Stimulated activated CD8-positive, alpha-beta memory T cell treated with anti-CD3 and anti-CD28 coated beads, Interleukin-12 subunit alpha, Interleukin-12 subunit beta, amount 100 ng/mL, for 4 hours (primary cell): ENCODE measurements around the gene STK4.

Source experiments
- DNase-seq: peaks from one replicate; pipeline ENCODE4 v3.0.0-alpha.2; 2020; ENCODE audit warnings: low read depth

STK4 gene

DNA sequence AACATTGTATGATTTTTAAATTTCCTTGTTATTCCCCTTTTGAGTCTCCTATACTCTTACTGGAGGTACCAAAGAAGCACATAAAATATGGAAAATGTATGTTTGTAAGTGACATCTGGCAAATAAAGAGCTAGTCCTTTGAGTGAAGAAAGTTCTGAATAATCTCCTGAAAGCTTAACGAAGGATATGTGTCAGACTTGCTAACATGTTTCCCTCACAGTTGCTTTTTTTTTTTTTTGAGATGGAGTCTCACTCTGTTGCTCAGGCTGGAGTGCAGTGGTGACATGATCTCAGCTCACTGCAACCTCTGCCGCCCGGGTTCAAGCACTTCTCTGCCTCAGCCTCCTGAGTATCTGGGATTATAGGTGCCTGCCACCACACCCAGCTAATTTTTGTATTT is 63.6 kb downstream of the STK4 start:
- no peak for DNase-seq

DNA sequence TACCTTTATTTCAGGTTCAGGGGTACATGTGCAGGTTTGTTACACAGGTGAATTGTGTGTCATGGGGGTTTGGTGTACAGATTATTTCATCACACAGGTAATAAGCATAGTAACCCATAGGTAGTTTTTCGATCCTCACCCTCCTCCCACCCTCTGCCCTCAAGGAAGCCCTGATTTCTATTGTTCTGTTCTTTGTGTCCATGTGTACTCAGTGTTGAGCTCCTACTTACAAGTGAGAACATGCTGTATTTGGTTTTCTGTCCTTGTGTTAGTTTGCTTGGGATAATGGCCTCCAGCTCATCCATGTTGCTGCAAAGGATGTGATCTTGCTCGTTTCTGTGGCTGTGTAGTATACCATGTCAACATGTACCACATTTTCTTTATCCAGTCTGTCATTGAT is 66.0 kb downstream of the STK4 start:
- DNase-seq: no peak

DNA sequence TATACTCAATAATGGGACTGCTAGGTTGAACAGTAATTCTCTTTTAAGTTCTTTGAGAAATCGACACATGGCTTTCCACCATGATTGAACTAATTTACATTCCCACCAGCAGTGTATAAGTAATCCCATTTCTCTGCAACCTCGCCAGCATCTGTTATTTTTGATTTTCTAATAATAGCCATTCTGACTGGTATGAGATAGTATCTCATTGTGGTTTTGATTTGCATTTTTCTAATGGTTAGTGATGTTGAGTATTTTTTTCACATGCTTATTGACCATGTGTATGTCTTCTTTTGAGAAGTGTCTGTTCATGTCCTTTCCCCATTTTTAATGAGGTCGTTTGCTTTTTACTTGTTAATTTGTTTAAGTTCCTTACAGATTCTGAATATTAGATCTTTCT is 66.5 kb downstream of the STK4 start:
- no peak for DNase-seq

DNA sequence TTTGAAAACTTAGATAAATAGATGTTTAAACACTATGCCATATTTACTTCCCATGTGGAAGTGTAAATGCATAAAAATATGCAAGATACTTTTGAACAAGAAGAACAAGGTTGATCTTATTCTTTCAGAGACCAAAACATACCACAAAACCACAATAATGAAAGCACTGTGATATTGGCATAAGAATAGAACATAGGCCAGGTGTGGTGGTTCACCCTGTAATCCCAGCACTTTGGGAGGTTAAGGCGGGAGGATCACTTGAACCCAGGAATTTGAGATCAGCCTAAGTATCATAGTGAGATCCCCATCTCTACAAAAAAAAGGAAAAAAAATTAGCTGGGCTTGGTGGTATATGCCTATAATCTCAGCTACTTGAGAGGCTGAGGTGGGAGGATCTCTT is 68.1 kb downstream of the STK4 start:
- DNase-seq: no peak

DNA sequence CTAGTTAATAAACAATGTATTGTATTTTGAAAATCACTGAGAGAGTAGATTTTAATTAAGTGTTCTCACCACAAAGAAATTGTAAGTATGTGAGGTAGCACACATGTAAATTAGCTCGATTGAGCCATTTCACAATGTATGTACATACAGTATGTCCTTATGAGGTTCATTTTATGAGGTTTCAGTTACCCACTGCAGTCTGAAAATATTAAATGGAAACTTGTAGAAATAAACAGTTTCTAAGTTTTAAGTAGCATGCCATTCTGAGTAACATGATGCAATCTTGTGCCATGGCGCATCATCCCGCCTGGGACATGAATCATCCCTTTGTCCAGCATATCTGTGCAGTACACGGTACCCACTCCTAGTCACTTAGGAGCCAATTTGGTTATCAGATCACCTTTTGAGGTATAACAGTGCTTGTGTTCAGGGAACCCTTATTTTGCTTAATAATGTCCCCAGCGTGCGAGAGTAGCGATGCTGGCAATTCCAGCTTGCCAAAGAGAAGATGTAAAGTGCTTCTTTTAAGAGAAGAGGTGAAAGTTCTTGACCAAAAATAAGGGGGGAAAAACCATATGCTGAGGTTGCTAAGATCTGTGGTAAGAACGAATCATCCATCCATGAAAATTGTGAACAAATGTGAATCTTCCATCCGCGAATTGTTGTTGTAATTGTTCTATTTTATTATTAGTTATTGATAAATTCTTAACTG is 69.9 kb downstream of the STK4 start:
- peak; percentile 25 for DNase-seq

DNA sequence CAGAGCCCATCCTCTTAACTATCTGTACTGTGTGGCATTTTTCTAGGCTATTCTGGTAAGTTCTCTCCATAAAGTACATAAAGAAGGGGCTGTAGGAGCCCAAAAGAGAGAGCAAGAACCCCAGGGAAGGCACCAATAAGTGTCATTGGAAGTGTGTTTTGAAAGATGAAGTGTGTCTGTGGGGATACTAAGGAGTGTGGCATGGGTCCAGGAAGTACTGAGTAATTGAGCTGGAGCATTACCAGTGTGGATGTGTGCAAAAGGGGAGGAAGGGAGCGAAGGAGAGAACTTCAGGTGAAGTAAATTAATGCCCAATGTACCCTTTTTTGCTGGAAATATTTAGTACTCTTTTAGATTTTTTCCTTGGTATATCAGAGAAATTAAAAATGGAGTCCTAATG is 70.7 kb downstream of the STK4 start:
- DNase-seq: no peak

DNA sequence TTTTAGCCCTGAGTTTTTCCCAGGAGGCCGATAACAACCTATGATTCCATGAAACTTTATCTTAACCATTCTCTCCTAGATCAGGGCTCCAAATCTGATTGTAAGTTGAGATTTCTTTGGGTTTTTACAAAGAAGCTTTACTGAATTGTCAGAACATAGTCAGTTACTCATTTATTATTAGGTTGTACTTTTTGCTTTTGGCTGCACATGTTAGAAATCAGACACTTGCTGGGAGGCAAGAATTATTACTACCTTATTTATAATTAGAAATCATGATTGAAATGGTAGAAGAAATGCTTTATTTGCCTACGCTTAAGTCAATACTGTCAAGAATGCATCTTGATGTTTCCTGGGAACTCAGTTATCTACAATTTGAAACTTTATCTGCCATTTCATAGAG is 71.3 kb downstream of the STK4 start:
- DNase-seq: no peak

DNA sequence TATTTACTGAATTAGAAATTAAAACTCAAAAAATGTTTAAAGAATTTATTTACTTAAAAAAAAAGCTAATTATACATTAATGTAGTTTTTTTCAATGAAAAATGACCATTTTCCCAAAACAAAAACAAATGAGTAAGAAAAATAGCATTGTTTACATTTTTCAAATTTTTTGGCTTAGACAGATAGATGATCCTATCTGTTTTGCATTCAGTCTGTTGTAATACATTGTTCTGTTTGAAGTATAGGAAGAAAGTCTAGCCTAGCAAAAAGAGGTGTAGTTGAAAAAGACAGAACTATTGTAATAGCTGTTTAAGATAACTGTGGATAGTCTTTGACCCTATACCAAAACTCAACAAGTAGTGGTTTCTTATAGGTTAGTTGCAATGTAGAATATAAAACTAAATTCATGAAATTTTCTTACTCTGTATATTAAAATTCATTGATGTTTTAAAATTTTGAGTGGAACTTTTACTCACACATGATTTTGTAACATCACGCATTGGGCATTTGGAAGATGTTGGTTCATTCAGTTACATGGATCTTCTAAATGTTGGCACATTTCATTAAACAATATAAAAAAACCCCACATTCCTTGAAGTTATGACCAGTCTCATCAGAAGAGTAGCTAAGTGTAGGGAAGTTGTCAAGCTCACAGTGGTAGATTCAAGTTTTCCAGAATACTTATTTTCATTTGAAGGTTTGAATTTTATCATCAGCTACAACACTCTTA is 72.6 kb downstream of the STK4 start:
- no peak for DNase-seq

DNA sequence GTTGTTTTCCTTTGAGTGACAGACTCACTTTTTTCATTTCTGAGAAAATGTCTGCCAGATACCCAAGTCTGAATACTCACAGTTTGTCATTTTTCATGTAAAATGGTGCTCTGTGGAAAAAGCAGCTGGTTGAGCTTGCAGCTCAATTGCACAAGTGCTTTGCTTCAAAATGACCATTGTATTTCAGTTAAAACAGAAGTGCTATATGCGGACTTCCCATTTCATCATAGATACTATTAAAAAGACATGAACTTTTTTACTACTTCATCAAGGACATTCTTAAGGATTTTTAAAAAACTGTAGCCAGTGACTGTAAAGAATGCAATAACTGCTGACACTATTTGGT is 73.1 kb downstream of the STK4 start:
- DNase-seq: no peak

DNA sequence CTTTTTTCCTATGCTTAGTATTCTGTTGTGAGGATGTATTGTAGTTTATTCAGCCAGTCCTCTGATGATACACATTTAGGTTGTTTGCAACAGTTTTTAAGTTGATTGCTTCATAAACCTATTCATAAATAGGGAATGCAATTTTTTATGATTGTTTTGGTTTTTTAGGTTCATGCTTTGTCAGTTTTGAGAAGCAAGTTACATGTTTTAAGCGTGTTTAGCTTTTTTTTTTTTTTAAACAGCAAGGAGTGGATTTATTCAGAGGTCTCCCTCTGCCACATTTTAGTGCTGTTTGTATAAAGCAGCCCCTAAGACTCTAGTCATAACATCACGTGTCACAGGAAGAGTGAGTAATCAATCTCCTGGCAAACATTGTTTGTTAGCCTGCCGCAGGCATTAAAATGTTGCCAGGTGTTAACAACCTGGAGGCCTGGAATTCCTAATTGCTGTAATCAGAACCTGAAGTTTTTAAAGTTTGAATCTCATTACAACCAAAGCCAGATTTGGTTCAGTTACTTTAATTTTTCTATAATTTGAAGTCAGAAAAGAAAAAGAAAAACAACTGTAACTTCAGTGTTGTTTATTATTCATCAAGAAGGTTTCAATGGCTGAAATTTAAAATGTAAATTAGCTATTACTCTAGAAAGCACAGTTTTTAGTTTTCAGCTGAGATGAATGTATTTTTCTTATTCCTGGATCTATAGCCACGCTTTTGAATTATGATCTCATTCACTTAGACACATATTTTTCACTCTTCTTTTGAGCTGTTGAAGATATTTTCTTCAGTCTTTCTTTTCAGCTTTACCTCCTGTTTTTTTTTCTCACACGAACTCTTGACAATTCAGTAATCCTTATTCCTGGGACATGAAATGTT is 75.4 kb downstream of the STK4 start:
- no peak for DNase-seq

DNA sequence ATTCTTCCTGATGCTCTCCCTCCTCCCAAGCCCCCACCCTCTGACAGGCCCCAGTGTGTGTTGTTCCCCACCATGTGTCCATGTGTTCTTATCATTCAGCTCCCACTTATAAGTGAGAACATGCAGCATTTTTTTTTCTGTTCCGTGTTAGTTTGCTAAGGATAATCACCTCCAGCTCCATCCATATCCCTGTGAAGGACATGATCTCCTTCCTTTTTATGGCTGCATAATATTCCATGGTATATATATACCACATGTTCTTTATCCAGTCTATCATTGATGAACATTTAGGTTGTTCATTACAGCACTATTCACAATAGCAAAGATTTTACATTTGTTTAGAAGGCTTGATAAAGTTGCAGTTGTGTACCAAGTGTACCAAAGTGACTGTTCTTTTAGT is 76.7 kb downstream of the STK4 start:
- DNase-seq: no peak

DNA sequence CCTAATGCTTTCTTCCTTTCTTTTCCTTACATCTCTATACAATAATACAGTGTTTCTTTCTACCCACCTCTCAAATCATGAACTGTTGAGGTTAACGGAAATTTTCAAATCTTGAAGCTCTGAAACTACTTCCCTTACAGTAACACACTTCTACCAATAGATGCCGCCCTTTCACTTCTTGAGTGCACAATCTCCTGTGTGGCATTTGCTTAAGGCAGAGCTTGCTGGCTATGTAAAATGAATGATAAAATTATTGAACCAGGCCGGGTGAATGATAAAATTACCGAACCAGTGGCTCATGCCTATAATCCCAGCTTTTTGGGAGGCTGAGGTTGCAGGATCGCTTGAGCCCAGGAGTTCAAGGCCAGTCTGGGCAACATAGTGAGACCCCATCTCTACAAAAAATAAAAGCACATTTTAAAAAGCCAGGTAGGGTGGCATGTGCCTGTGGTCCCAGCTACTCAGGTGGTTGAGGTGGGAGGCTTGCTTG is 77.8 kb downstream of the STK4 start:
- DNase-seq: no peak

DNA sequence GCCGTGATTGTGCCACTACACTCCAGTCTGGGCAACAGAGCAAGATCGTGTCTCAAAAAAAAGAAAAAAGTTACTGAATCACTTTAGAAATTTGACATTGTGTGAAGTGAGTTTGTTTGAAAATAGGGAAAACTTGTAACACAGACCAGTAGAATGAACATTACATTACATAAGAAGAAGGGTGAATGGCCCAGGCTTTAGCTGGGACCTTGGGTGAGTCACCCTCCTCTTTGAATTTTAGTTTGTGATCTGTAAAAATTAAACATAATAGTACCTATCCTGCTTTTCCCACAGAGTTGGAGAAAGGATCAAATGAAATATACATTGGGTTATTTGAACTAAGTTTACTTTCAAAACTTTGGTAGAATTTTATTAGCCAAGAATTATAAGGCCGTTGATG is 78.3 kb downstream of the STK4 start:
- DNase-seq: no peak

DNA sequence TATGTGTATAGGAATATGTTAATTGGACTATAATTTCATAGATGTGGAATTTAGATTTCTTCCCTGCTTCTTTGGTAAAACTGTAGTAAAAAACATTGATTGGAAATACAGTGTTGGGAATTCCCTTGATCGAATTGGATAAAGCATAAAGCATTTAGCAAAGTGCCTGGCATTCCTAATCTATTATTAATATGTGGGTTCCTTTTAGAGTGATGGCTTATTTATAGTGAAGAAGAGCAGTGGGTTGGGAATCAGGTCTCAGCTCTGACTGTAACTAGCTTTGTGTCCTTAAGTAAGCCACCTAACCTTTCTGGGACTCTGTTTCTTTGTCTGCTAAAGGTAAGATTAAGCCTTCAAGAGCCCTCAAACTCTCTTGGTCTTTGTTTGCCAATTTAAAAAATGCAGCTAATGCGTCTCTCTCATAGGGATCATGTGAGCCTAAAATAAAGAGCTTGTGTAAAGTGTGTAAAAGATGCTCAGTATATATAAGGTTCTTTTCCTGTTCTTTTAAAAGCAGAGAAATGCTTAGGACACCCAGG is 81.3 kb downstream of the STK4 start:
- no peak for DNase-seq

DNA sequence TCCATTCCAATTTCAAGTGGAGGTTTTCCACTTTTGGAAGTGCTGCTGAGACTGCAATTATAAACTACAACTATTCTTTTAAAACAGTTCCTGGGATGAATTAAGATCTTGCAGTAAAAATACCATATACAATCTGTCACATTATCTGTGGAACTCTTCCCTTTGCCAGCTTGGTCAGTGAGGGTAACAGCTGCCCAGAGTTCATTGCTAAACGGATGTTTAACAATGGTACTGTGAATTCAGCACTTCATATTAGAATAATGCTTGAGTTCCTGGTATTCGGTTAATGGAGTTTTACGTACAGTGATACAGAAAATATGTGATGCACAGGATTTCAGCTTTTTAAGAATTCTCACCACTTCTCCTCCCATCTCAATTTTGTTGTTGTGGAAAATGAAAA is 83.1 kb downstream of the STK4 start:
- no peak for DNase-seq

DNA sequence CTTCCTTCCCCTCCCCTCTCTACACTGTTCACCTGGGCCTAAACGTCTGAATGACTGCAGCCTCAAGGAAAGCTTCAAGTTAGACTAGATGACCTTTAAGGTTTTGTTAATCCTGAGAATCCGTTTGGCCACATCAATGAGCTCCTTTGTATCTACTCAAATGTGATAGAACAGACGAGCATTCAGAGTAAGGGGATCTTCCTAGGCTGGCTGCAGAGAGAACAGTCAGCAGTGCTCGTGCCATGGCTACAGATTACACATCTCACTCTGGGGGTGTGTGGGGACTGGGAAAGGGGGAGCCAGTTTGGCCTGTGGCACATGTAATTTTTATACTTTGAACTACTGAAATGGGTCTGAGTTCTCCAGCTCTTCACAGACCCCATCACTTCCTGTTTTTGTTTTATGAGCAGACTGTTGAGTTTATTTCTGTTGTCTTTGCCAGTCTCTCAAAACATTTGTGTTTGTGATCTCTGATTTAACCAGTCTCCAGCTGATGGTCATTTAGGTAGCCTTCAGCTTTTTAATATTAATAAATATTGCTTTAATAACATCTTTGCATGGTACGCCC is 83.7 kb downstream of the STK4 start:
- DNase-seq: no peak

DNA sequence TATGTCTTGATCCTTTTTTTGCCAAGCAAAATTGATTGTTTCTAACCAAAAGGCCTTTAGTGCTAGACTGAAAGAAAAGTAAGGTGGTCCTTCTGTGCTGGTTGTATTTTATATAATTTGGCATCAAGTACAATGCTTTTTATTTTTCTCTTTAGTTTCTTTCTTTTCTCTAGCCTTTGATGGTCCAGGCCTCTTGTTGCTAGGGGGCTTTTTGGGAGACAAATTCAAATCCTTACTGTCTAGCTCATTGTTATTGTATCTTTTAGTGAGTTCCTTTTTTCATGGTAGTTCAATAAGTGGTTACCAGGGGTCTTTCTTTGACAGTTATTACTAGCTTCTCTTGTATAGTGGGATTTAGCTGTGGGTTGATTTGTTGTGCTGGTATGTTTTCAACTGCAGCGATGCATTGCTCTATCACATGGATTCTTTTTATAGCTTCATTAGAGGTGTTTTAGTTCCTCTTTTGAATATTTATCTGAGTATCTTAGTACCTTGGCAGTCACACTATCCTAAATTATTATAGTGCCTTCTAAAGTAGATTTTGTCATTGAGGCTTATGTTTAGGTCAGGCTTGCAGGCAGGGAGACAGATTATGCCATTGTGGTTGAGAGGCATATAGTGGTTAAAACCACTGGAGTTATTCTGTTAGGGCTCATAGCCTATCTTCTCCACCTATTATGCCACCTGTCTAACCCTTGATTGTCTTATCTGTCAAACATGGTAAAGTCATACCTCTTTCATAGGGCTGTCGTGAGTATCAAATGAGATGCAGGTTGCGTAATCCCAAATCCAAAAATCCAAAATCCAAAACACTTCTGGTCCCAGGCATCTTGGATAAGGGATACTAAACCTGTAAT is 85.1 kb downstream of the STK4 start:
- no peak for DNase-seq

DNA sequence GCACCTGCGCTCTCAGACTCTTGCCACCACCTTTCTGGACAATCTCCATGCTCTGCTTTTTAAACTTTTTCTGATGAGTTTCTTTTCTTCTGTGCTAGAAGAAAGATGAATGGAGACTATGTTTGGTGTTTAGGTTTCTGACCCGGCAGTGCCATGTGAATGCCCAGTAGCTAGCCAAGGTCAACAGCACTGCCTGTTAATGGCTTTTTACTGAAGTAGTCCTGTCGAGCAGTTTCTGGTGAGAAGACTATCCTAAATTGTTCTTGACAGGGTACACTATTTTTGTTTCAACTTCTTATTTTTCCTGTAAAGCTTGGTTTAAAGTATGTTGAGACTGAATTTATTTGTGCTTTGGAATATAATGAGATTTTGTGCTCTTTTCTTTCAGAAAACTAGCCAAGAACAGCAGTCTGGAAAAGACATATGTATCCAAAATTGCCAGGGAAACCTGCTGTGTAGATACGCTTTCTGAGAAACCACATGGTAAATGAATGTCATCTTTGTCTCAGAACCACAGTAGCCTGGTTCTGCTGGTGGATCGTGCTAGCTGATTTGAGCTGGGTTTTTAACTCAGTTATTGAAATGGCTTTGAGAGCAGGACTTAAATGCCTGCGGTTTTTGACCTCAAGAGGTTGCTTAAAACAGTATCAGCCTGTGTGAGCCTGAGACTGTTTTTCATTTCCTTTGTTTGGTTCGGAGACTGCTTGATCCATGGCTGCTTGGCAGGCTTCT is 86.6 kb downstream of the STK4 start:
- no peak for DNase-seq

DNA sequence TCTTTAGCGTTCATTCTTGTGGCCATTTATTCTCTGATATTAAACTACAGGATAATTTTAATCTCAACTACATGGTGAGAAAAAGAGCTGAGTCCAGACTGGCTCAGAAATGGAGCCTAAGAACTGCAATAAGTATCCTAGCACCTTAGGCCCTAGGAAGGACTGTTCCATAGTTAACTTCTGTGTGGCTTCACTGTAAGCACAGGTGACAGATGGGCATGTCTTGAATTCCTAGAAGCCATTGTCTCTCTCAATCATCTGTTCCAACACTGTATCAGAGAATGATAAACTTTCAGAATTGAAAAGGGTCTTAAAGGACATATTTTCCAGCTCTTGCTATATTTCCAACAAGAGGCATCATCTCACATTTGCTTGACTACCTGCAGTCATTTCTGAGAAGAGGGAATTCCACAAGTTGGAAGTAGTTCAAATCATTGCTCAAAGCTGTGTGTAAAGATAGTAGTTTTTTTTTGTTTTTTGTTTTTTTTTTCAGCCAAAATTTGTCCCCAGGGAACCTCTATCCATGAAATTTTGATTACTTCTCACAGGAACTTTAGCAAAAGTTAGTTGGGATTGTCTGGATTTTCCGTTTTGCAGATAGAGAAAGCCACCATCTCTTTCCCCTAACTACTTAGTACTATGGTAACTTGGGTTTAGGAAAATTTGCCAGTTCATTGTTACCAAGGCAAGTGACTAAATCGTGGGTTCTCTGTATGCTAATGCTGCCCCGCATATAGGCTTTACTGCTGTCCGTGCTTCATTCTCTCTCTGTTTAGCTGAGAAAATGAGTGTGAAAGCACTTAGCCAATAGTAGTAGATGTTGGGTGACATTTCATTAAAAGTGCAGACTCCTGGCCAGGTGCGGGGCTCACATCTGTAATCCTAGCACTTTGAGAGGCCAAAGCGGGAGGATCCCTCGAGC is 87.4 kb downstream of the STK4 start:
- DNase-seq: no peak

DNA sequence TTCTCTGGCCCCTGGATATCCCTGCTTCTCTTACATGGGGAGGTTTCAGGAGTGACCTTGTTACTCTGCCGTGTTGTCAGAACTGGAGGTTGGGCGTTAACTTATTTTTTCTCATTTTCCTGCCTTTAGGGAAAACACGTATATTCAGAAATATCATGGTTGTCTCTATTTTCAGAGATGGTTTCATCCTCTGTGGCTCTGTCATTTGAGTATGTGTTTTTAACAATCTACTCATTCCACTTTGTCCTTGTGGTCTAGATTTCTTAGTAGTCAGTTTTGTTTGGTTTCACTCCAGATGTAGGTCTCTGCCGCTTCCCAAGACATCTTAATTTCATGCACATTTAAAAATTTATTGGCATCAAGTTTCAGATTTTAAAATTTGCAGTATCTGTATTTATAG is 88.7 kb downstream of the STK4 start:
- DNase-seq: no peak
